HS-5 (cell line): ENCODE measurements around the gene SMIM1.

Source experiments
- DNase-seq: peaks from one replicate; pipeline ENCODE4 v3.0.0-alpha.2; 2012; ENCODE audit warnings: low read depth

The SMIM1 gene

DNA sequence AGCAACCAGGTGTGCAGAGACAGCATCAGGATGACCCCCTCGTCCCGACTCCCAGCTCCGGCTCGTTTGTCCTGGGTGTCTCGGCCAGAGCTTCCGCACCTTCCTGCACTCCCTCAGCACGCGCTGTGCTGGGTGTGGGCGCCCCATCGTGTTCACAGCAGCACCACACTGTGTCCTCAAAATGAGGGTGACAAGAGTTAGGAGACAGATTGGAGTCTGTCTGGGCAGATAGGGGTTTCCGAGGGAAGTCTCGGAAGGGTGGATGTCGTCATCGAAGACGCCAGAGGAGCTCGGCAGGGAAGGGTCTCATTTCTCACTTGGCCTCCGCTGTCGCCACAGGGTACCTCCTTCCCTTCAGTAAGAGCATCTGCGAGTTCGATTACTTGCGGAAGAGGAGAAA, 16.2 kb upstream of the SMIM1 start:
- DNase-seq: no peak

DNA sequence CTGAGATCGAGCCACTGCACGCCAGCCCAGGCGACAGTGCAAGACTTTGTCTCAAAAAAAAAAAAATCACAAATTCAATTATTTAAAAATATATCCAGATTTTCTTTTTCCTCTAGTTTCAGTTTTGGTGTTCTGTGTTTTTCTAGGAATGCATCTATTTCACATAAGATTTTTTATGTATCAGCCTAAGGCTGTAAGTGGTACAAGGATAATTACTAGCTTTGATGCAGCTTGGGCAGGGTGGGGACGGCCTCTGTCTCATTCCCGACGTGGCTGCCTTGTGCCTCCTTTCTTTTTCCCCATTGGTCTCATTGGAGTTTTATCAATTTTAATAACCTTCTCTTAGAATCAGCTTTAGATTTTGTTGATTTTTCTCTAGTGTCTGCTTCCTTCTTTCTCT, 13.4 kb upstream of the SMIM1 start:
- no peak for DNase-seq

DNA sequence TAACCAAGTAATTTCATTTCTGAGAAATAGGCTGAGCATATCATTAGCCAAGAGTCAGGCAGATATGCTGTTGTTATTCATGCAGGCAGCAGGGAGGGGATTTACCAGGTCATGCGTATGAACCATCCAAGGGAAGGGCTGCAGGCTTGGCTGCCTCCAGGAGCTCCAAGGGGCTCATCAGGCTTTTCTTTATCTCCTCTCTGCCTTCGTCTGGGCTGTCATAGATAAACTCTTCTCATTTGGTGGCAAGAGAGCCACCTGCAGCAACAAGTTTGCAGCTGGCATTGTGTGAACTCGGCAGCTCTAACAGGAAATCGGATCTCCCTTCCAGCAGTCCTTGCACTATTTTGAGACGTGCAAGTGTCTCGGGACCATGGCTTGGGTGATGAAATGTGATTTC, 12.8 kb upstream of the SMIM1 start:
- DNase-seq: no peak

DNA sequence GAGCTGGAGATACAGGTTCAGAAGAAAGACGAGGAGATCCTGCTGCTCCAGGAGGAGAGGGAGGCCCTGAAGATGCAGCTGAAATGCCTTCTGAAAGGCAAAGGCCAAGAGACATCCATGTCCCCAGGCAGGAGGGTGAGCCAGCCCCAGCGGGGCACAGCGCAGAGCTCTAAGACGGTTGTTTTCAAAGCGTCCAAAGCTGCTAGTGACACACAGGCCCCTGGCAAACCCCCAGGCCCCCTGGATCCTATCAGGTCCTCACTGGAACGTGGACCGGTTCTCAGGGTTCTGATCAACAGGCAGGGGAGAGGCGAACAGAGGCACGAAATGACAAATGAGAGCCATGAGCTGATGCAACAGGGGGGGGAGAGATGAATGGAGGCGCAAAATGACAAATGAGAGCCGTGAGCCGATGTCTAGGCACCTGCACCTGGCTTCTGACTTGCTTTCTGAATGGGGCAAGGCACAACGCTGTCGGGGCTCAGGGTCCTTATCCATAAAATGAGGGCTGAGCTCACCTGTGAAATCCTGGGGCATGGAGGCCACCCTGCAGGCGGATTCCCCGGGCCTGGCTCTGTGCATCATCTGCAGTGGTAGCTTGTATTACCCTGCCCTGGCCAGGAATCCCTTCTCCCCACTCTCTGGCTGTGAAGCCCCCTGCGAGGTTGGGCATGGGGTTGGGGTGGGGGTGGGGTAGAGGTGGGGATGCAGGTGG, 11.1 kb upstream of the SMIM1 start:
- no peak for DNase-seq

DNA sequence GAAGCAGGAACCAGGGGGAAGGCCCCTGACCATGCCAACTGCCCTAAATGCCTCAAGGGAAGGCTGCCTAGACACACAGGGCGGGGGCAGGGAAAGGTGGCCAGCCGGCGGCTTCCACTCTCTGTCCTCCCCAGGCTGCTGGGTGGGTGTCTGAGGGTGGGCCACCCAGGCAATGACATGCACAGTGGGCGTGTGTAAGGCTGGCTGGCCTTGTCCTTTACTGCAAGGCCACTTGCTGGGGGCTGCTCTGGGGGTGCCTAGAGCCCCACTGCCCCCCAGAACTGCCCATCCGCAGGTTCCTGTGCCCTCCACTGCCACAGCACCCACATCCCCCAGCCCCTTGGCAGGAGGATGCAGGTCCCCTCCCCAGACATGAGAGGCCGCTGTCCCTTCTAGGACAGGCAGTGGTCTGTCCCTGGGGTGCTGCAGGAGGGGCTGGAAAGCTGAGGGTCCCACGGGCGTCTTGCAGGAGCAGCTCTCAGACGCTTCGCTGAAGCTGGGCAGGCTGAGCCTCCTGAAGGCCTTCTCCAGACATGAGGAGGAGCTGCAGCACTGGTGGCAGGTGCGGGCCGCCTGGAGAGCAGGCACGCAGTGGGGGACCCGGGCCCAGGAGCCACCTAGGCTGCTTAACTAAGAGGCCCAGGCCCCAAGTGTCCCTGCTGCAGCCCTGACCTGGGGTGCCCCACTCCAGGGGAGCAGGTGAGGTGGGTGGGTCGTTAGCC, 10.2 kb upstream of the SMIM1 start:
- DNase-seq: no peak

DNA sequence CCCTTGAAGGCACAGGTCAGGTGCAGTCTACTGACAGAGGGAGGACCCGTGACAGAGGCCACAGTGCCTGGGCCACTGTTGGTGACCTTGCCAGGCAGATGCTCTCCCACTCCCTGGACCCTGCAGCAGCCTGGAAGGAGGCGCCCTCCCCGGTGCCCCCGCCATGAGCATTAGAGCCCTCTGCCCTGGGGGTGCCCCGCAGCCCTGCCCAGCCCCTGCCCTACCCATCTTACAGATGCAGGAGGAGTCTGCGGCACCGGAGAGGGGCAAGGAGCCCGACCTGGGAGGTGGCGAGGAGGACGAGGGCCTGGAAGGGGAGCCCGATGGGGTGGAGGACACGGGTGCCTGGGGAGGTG, 9.7 kb upstream of the SMIM1 start:
- DNase-seq: no peak

DNA sequence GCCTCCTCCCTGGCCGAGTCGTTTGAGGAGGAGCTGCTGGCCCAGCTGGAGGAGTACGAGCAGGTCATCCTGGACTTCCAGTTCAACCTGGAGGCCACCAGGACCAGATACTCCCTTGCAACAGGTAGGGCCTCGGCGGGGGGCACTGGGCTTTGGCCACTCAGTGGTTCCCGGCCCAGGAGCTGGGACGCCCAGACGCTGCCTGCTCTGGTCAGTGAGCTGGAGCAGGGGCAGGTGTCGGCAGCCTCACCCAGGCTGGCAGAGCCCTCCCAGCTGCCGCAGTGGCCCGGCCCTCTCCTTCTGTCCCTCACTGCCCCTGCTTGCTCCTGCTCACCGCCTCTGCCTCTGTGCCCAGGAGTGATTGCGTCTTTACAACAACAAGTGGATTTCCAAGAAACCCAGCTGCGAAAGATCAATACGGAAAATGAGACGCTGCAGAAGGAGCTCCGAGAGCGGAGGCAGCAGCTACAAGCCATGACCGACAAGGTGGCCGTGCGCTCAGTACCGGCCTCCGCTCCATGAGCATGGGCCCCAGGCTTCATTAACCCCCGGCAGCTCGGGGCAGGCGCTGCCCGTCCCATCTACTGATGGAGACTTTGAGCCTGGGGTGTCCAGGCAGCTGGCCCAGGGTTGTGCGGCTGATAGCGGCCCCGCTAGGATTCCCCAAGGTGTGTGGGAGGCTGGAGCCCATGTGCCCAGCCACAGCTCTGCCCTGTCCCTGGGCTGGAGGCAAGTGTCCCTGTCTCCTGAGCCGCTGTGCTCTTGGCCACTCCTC, 9.0 kb upstream of the SMIM1 start:
- no peak for DNase-seq

DNA sequence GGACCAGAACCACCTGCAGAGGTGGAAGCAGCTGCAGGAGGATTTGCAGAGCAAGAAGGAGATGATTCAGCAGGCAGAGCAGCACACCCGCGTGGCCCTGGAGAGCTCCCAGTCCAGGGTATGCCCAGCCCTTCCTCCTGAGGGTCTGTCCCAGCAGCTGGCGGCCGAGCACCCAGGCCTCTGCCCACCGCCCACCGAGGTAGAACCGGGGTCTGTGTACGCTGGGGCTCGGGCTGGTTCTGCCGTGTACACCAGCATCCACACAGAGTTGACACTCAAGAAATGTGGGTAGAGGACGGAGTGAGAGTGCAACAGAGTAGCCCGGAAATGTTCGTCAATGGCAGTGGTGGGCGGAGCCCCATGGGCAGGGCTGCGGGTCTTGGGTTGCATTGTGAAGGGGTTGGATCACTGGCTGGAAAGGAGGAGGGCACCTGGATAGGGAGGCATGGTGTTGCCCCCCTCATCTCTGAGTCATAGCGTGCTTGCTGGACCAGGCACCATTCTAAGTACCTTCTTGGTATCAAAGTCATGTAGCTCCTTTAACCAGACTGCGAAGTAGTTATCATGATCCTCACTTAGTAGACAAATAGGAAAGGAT, 5.1 kb upstream of the SMIM1 start:
- DNase-seq: no peak

DNA sequence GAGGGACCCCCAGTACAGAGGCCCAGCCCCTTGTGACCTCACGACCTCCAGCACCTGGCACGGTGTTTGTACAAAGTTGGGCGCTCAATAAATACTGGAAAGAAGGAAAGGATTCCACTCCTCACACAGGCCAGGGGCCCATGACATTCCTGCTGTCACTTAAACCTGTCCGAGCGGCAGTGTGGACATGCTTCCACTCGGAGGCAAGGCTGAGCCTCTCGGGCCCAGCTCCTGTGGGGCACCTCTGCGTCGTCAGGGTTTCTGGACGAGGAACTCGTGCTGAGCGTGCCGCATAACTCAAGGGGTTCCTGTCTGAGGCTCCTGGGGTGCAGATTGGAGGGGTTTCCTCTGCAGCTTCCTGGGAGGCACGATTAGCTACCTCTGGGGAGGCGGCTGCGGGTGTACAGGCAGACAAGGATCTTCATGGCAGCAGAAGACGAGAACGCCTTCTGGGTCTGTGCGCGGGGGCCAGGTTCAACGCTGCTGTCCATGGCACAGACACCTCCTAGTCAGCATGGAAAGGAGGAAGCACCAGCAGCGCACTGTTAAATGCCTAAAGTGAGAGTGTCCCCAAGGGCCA, 3.6 kb upstream of the SMIM1 start:
- DNase-seq: no peak

DNA sequence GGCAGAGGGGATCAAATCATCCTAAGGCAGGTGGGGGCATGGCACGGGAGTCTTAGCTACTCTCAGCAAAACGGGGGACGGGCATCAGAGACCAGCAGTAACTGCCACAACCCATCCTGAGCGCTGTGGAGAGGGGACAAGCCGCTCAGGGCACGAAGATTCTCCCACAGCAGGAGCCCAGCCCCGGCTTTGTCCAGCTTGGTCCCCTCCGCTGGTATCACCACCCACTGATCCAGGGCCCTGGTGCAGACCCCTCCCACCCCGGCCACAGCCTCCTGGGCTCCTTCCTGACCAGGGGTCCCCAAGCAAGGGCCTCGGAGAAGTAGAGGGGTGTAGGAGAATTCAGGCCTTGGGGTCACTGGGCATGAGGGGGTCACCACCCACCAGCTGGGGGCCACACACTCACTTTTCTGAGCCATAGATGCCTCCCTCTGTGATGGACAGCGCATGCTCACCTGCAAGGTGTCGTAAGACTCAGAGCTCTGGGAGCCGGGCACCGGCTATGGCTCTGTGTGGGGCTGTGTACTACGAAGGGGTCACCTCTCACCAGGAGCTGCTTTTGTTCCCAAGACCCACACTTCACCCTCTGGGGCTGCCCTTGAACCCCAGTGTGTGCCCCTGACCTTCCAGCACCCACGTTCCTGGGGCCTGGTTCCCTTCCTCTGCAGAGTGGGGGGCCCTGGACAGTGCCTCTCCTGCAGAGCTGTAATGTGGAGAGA, 2.3 kb upstream of the SMIM1 start:
- no peak for DNase-seq

DNA sequence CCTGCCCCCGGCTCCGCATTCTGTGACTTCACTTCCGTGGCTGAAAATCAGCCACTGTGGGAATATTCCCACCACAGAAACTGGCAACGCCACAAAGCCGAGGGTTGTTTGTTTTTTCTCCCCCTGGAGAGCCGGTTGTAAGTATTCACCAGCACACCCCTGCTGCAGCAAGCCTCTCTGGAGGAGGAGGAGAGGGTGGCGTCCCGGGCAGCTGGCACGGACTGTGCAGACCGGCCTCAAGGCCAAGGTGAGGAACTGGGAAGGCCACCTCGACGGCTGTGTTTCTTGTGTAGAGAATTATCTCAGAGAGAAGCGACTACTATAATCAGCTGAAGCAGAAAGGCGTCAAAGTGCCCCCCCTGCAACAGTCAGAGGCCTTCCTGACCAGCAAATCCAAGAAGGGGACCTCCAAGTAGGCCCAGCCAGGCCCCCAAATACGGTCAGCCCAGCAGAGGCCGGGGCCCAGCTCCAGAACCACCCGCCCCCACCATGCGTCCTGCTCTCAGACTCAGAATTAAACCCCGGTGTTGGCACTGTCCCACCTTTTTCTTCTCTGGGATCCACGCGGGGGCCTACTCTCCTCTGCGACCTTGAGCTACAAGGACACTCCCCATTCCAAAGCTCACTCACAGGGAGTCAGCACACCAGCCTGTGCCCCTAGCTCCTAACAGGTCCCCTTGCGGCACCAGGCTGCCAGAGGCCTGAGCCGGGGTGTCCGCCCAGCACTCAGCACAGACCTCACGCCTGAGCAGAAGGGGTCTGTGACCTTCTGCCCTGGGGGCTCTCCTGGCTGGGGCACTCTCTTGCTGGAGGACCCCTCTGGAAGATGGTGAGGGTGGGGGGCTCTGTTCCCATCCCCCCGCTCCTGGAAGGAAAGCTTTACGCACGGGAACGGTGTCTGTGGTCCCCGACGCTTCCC, 1.2 kb upstream of the SMIM1 start:
- no peak for DNase-seq

DNA sequence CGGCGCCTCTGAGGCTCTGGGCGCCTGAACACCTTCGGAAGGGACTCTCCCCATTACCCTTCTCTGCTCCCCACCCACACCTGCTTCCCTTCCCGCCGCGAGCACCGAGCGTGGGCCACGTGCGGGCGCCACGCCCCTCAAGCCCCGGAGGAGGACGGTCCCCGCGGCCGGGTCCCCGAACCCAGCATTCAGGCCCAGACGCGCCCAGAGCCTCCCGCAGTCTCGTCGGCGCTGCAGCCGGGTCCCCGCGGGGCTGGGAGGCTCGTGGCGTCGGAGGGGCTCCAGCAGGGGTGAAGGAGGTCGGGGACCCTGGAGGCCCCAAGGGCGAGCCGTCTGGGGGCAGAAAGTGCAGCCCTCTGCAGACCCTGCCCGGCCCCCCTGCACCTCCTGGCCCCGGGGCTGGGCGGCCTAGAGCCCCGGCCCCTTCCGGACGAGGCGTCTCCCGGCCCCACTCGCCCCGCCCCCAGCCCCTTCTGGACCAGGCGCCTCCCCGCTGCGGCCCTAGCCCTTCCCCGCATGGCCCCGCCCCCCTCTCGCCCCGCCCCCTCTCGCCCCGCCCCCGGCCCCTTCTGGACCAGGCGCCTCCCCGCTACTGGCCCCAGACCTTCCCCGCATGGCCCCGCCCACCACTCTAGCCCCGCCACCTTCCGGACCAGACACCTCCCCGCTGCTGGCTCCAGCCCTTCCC, 378 bp upstream of the SMIM1 start:
- DNase-seq: no peak

DNA sequence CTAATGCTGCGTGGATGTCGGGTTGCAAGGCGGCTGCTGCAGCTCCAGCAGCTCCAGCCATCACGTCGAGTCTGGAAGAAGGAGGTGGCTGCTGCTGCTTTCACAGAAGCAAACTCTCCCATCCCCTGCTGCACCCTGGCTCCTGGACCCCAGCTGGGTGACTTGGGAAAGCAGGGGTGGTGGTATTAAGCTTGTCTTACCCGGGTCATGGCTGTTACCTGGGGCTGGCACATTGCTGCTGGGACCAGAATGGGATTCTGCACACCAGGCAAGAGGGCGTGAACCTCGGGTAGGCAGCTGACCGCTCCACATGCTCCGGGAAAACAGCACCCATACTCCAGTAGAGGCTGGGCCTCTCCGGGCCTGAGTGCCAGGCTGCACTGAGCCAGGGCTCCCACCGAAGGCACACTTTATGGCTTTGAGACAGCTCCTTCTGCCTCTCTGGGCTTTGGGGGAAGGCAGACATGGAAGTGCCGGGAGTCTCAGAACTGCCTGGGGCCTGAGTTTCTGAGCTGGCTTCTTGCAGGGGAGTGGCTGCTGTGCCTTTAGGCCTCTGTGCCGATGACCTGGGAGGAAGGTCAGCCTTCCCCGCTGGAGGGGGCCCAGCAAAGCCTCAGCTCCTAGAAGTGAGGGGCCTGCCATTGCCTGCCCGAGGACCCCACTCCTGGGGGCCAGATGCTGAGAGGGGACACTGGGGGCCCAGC, 1.2 kb downstream of the SMIM1 start:
- no peak for DNase-seq

DNA sequence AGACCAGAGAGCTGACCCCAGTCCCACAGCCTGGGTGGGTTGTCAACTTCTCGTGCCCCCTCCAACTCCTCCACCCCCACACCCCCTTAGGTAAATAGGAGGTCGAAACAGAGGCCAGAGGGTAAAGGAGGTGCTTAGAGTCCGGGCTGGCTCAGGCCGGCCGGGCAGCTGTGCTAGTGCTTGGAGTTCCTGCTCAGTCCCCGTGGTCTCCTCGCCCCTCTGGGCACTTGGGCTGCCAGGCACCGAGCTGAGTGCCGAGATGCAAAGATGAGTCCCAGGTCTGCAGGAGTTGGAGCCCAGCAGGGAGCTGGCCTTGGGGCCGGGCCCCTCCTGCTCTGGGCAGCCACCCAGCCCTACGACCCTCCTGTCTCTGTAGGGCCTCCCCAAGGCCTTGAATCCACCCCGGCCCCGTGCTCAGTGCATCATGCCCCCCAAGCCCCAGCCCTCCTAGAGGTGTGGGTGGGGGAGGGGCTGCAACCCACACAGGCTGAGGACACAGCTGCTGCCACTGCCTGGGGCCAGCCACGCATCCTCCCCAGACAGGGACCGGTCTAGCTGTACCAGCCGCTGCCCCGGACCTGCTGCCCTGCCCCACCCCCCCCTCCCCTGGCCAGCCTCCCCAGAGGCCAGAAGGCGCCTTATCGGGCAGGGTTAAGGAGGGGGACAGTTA, 1.9 kb downstream of the SMIM1 start:
- DNase-seq: no peak

DNA sequence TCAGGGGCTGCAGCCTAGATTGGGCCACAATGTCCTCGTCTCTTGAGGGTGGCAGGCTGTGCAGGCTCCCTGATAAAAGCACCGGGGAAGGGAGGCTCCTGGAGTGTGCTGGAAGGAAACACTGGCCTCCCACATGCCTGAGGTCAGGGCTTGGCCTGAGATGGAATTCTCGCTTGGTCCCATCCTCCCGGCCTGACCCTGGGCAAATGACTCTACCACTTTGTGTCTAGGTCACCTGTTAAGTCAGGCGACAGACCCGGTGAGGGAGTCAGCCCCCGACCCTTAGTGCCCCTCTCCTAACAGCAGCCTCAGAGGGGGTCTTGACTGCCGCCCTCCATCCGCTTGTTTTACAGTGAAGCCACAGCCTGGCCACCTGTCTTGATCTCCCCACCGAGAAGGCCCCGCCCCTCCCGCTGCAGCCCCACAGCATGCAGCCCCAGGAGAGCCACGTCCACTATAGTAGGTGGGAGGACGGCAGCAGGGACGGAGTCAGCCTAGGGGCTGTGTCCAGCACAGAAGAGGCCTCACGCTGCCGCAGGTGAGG, 2.5 kb downstream of the SMIM1 start:
- DNase-seq: no peak

DNA sequence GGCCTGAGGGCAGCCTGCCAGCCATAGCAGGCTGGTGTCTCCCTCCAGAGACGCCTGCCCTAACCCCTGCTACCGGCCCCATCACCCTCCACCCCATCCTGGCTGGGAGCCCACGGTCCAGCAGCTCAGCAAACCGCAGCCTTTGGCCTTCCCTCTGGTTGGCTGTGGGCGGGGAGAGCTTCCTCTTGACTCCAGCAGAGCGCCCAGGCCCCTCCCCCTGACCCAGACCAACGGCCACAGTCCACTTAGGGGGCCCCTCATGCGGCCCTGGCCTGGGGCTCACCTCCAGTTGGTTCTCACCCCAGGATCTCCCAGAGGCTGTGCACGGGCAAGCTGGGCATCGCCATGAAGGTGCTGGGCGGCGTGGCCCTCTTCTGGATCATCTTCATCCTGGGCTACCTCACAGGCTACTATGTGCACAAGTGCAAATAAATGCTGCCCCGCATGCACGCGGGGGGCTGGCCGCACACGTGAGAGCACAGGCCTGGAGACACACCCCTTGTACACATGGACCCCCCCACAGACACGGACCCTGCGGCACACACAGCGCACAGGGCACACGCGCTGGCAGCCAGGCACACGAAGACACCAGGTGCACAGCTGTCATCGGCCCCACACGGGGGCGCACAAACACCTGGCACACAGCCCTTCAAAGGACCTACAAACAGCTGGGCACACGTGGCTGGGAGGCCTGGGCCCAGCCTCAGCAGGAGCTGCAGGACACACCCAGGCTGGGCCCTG, 3.1 kb downstream of the SMIM1 start:
- no peak for DNase-seq

DNA sequence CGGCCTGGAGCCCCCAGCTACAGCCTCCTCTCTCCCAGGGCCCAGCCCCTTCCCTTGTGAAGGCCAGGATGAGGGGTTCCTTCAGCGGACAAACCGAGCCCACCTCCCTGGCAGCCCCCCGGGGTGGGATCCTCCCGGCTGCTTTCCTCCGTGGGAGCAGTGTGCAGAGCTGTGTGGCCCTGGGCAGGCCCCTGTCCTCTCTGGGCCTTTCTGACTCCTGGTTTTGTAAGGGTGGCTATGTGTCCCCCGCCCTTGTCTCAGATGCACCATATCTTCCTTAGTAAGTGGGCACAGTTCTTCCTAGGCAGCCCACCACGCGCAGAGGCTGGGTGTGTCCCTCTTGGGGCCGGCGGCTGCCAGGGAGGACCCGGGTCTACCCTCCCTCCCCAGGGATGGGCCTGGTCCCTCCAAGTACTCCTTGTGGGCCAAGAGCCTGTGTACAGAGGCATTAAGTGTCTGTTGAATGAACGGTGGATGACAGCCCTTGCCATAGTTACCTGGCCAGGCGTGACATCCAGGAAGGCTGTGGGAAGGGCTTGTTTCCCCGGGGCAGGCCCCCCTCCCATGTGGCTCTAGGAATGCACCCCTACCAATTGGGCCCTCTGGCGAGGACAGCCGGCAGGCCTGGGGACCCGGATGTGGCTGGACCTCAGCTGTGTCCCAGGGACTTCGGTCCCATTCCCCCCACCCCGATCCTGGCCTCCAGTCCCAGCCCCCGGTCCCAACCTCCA, 3.8 kb downstream of the SMIM1 start:
- DNase-seq: no peak
